SU-DHL-6 (cell line): ENCODE results near the gene CXADR.

Experiments used
- EZH2phosphoT487 ChIP-seq: fragments of 200-600 bp; sonication (generic), shearing (Covaris generic); conservative IDR thresholded peaks from 2 replicates; pipeline ENCODE4 v1.6.1; 2018; ENCODE audit warnings: mild to moderate bottlenecking, antibody characterized with exemption, low read length, moderate library complexity, mixed read lengths
- TF ChIP-seq, protein P1 (sequence below): fragments of 200-600 bp; sonication (generic); IDR thresholded peaks from one replicate; pipeline ENCODE4 v1.5.1; 2017; ENCODE audit warnings: antibody characterized with exemption, mild to moderate bottlenecking, low read length, moderate library complexity; ENCODE audit not compliant: insufficient read depth, poor library complexity, severe bottlenecking

DNA sequence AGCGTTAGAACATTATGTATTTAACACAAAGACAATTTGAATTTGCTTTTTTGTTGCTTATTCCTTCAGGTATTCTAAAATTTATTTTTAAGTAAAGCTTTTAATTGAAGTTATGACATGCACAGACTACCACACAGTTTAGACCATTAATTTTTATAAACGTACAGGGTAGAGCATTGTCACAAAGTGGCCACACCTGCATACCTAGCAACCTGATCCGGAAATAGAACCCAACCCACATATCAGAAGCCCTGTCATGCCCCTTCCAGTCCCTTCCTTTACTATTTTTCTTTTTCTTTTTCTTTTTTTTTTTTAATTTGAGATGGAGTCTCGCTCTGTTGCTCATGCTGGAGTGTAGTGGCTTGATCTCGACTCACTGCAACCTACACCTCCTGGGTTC lies 16.8 kb downstream of the CXADR start:
- TF ChIP-seq, protein P1, sequence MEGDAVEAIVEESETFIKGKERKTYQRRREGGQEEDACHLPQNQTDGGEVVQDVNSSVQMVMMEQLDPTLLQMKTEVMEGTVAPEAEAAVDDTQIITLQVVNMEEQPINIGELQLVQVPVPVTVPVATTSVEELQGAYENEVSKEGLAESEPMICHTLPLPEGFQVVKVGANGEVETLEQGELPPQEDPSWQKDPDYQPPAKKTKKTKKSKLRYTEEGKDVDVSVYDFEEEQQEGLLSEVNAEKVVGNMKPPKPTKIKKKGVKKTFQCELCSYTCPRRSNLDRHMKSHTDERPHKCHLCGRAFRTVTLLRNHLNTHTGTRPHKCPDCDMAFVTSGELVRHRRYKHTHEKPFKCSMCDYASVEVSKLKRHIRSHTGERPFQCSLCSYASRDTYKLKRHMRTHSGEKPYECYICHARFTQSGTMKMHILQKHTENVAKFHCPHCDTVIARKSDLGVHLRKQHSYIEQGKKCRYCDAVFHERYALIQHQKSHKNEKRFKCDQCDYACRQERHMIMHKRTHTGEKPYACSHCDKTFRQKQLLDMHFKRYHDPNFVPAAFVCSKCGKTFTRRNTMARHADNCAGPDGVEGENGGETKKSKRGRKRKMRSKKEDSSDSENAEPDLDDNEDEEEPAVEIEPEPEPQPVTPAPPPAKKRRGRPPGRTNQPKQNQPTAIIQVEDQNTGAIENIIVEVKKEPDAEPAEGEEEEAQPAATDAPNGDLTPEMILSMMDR: no peak
- no peak for TF ChIP-seq EZH2phosphoT487
